ENCODE data around the gene POU2F2.

Gene POU2F2

GRCh38 chr19:42079886-42080763 lies 52.1 kb downstream of the POU2F2 start:
- DNase-seq (ENCODE audit: low read depth): no peak

GRCh38 chr19:42079276-42079669 lies 53.0 kb downstream of the POU2F2 start:
- no peak for DNase-seq (ENCODE audit: low read depth)

- DNase-seq (ENCODE audit: low read depth): no peak
These were observed 53.5 kb downstream of the POU2F2 start for GRCh38 chr19:42078538-42079275.

GRCh38 chr19:42078058-42078457 lies 54.2 kb downstream of the POU2F2 start:
- no peak for DNase-seq (ENCODE audit: low read depth)

GRCh38 chr19:42076380-42076944 lies 55.8 kb downstream of the POU2F2 start:
- DNase-seq (ENCODE audit: low read depth): no peak

GRCh38 chr19:42075616-42076379 lies 56.4 kb downstream of the POU2F2 start, which contains the start of gene ZNF574:
Gene ZNF574 (plus strand): TSS chr19:42076166. CDS start chr19:42078607, 2,441 bp downstream.
- DNase-seq (ENCODE audit: low read depth): peak; percentile 95

GRCh38 chr19:42075364-42075615 lies 57.0 kb downstream of the POU2F2 start:
- no peak for DNase-seq (ENCODE audit: low read depth)

- DNase-seq (ENCODE audit: low read depth): no peak
These were observed 57.5 kb downstream of the POU2F2 start for GRCh38 chr19:42074513-42075363.

GRCh38 chr19:42071247-42071646 lies 61.0 kb downstream of the POU2F2 start:
- DNase-seq (ENCODE audit: low read depth): no peak

- no peak for DNase-seq (ENCODE audit: low read depth)
These were observed 62.5 kb downstream of the POU2F2 start, which contains the start of gene GRIK5 for GRCh38 chr19:42069619-42070351. Gene GRIK5 (minus strand): TSS chr19:42070206. CDS start chr19:42065770, 4,436 bp downstream.

GRCh38 chr19:42068756-42069571 lies 63.3 kb downstream of the POU2F2 start:
- DNase-seq (ENCODE audit: low read depth): no peak

GRCh38 chr19:42068361-42068755 lies 63.9 kb downstream of the POU2F2 start:
- DNase-seq (ENCODE audit: low read depth): no peak

GRCh38 chr19:42067315-42067888 lies 64.8 kb downstream of the POU2F2 start:
- DNase-seq (ENCODE audit: low read depth): no peak

- DNase-seq (ENCODE audit: low read depth): no peak
These were observed 66.0 kb downstream of the POU2F2 start for GRCh38 chr19:42066075-42066754.

GRCh38 chr19:42065511-42065910 lies 66.7 kb downstream of the POU2F2 start:
- no peak for DNase-seq (ENCODE audit: low read depth)

GRCh38 chr19:42065051-42065450 lies 67.2 kb downstream of the POU2F2 start:
- DNase-seq (ENCODE audit: low read depth): no peak

GRCh38 chr19:42064432-42064831 lies 67.8 kb downstream of the POU2F2 start:
- DNase-seq (ENCODE audit: low read depth): no peak

GRCh38 chr19:42062381-42062780 lies 69.9 kb downstream of the POU2F2 start:
- DNase-seq (ENCODE audit: low read depth): no peak

- DNase-seq (ENCODE audit: low read depth): no peak
These were observed 72.1 kb downstream of the POU2F2 start for GRCh38 chr19:42060117-42060516.
